Right atrium auricular region (tissue), 2 donors: Measurements from ENCODE around the gene RHNO1. TPM values are rescaled to one million over a fixed set of nuclear protein-coding genes. Genes with fewer than 3 reads are reported as not detected.

Experiments
- DNase-seq: peaks from one replicate; pipeline ENCODE4 v3.0.0-alpha.2; 2019; ENCODE audit warnings: low spot score
- H3K27ac ChIP-seq, 2 donors: fragments of 200-600 bp; sonication (generic); 1 replicate in 1 of 2; 2 replicates in 1 of 2; pipeline ENCODE4 v1.5.1; 2016 to 2019
- H3K27me3 ChIP-seq, 2 donors: fragments of 200-600 bp; sonication (generic); one replicate each; pipeline versions ENCODE4 v1.5.1 to v1.6.0; 2017 to 2019
- H3K36me3 ChIP-seq: fragments of 200-600 bp; sonication (generic); one replicate; pipeline ENCODE4 v1.5.1; 2016
- H3K4me1 ChIP-seq, 2 donors: fragments of 200-600 bp; sonication (generic); one replicate each; pipeline versions ENCODE4 v1.5.1 to v1.6.0; 2017 to 2019
- H3K4me3 ChIP-seq, 2 donors: fragments of 200-600 bp; sonication (generic); 1 replicate in 1 of 2; 2 replicates in 1 of 2; pipeline ENCODE4 v1.5.1; 2017 to 2019; ENCODE audit warnings: mild to moderate bottlenecking in 1 of 2, moderate library complexity in 1 of 2
- H3K9me3 ChIP-seq, 2 donors: fragments of 200-600 bp; sonication (generic); one replicate each; pipeline ENCODE4 v1.5.1; 2019
- CTCF ChIP-seq, 2 donors: fragments of 200-600 bp; sonication (generic); IDR thresholded peaks; one replicate each; pipeline ENCODE4 v1.5.1; 2019; ENCODE audit warnings: antibody characterized with exemption in 2 of 2
- total RNA-seq, 2 donors: library from RNA; depleted of rRNA; stranded (reverse); fragments of >200 nt; gene quantifications; one replicate each; pipeline ENCODE4 v1.1.0, GENCODE V29; 2016

Gene RHNO1
- 10 to 100 TPM in 1 of 2 donors, 1 to 10 TPM in 1; 6.2 to 11.5 TPM for total RNA-seq

- Histone ChIP-seq H3K36me3 (no peaks in the 10 kb centered on the region), H3K9me3 (no peaks in the 10 kb centered on the region), H3K4me3 (peak within 1 kb of the TSS; percentile 83 to 92), H3K27me3 (no peaks in the 10 kb centered on the region), H3K4me1 (peaks cover 0 to 20% of the 10 kb centered on the region in 2 donors), H3K27ac (peak within 1 kb of the TSS; percentile 78 to 93)
- peak; percentile 89 for DNase-seq
- TF ChIP-seq CTCF (IDR thresholded peaks at IDR 0.05), result no peak
Observed at GRCh38 chr12:2877047-2877952, at the start of gene RHNO1, which contains the start of gene FOXM1. TSS of gene RHNO1 (plus strand) at chr12:2877223. CDS start at chr12:2885367, 8,144 bp downstream. TSS of gene FOXM1 (minus strand) at chr12:2877174. CDS start at chr12:2874478, 2,696 bp downstream.

- no peak for TF ChIP-seq CTCF (IDR thresholded peaks at IDR 0.05)
- Histone ChIP-seq H3K27ac (no peak overlapping the region), H3K9me3 (no peaks in the 10 kb centered on the region), H3K4me3 (no peak overlapping the region), H3K4me1 (peaks cover 0 to 6% of the 10 kb centered on the region in 2 donors), H3K27me3 (no peaks in the 10 kb centered on the region), H3K36me3 (peaks cover 53% of the 10 kb centered on the region)
- DNase-seq, result no peak
Observed at GRCh38 chr12:2829275-2829674, 47.7 kb upstream of the RHNO1 start.

- no peak for DNase-seq
- no peak overlapping the region for H3K27ac ChIP-seq
- no peaks in the 10 kb centered on the region for H3K27me3 ChIP-seq
- peaks cover 0 to 23% of the 10 kb centered on the region in 2 donors for H3K4me1 ChIP-seq
- no peak for TF ChIP-seq CTCF (IDR thresholded peaks at IDR 0.05)
- peaks cover 20% of the 10 kb centered on the region for H3K36me3 ChIP-seq
- H3K9me3 ChIP-seq, result no peaks in the 10 kb centered on the region
- H3K4me3 ChIP-seq, result no peak overlapping the region
Observed at GRCh38 chr12:2832550-2833127, 44.4 kb upstream of the RHNO1 start.

- Histone ChIP-seq H3K4me3 (no peak overlapping the region), H3K4me1 (peaks cover 0 to 23% of the 10 kb centered on the region in 2 donors)
- no peak for TF ChIP-seq CTCF (IDR thresholded peaks at IDR 0.05)
Observed at GRCh38 chr12:2833327-2833726, 43.7 kb upstream of the RHNO1 start.

GRCh38 chr12:2833810-2834209, 43.2 kb upstream of the RHNO1 start:
- no peak for TF ChIP-seq CTCF (IDR thresholded peaks at IDR 0.05)
- peaks cover 9% of the 10 kb centered on the region for H3K36me3 ChIP-seq
- no peak for DNase-seq

More at GRCh38 chr12:2833327-2833726, 43.7 kb upstream of the RHNO1 start:
- no peaks in the 10 kb centered on the region for H3K9me3 ChIP-seq
- H3K27ac ChIP-seq, result no peak overlapping the region
- H3K36me3 ChIP-seq, result peaks cover 14% of the 10 kb centered on the region
- H3K27me3 ChIP-seq, result no peaks in the 10 kb centered on the region
- DNase-seq, result no peak

More at GRCh38 chr12:2833810-2834209, 43.2 kb upstream of the RHNO1 start:
- no peak overlapping the region for H3K27ac ChIP-seq
- no peaks in the 10 kb centered on the region for H3K27me3 ChIP-seq
- H3K4me1 ChIP-seq, result peaks cover 0 to 23% of the 10 kb centered on the region in 2 donors
- H3K4me3 ChIP-seq, result peak overlapping the region in 1 of 2 donors; percentile 37
- H3K9me3 ChIP-seq, result no peaks in the 10 kb centered on the region
